GM12864 (cell line): ENCODE measurements around the gene FSCN2.

Experiments
- DNase-seq: peaks from one replicate; pipeline ENCODE4 v3.0.0-alpha.2; 2011; ENCODE audit warnings: low read depth
- H3K4me3 ChIP-seq: 2 replicates; pipeline ENCODE4 v1.5.1; 2011; ENCODE audit warnings: mild to moderate bottlenecking, low read depth, low read length, control low read depth
- CTCF ChIP-seq: IDR thresholded peaks from 2 replicates; pipeline ENCODE4 v1.5.1; 2011; ENCODE audit warnings: low read depth, mild to moderate bottlenecking, moderate library complexity, low read length, control low read depth, inconsistent platforms; ENCODE audit errors: missing control alignments

FSCN2 gene

GRCh38 chr17:81545160-81545949 lies 17.2 kb downstream of the FSCN2 start:
- DNase-seq: no peak
- TF ChIP-seq CTCF: no peak

GRCh38 chr17:81546906-81547613 lies 18.9 kb downstream of the FSCN2 start:
- DNase-seq: no peak
- H3K4me3 ChIP-seq: no peak overlapping the region
- TF ChIP-seq CTCF: no peak

More at GRCh38 chr17:81545160-81545949, 17.2 kb downstream of the FSCN2 start:
- H3K4me3 ChIP-seq: no peak overlapping the region

GRCh38 chr17:81547614-81547982 lies 19.4 kb downstream of the FSCN2 start:
- DNase-seq: no peak
- no peak for TF ChIP-seq CTCF
- no peak overlapping the region for H3K4me3 ChIP-seq

- TF ChIP-seq CTCF: no peak
These were observed 20.9 kb downstream of the FSCN2 start for GRCh38 chr17:81549031-81549557.

GRCh38 chr17:81549826-81550225 lies 21.6 kb downstream of the FSCN2 start:
- H3K4me3 ChIP-seq: no peak overlapping the region
- DNase-seq: no peak
- TF ChIP-seq CTCF: no peak

More at GRCh38 chr17:81549031-81549557, 20.9 kb downstream of the FSCN2 start:
- no peak for DNase-seq
- H3K4me3 ChIP-seq: no peak overlapping the region

GRCh38 chr17:81550285-81550684 lies 22.1 kb downstream of the FSCN2 start:
- no peak for DNase-seq
- no peak overlapping the region for H3K4me3 ChIP-seq
- no peak for TF ChIP-seq CTCF
